SW480 (cell line): Measurements from ENCODE around the gene OR13J1.
A peak's percentile ranks its signal among the peaks of the same experiment; 100 is the strongest.

Experiments
- DNase-seq: peaks from one replicate; pipeline ENCODE4 v3.0.0-alpha.2; 2016; ENCODE audit warnings: low spot score

OR13J1 gene

GRCh38 chr9:35859310-35859989 is 10.8 kb downstream of the OR13J1 start:
- peak; percentile 44 for DNase-seq

- DNase-seq, result no peak
Observed at GRCh38 chr9:35858458-35858857, 11.7 kb downstream of the OR13J1 start.

- no peak for DNase-seq
Observed at GRCh38 chr9:35856882-35857281, 13.3 kb downstream of the OR13J1 start.

GRCh38 chr9:35856206-35856605 is 14.0 kb downstream of the OR13J1 start:
- DNase-seq, result no peak

GRCh38 chr9:35854091-35854762 is 16.0 kb downstream of the OR13J1 start:
- DNase-seq, result no peak

- no peak for DNase-seq
Observed at GRCh38 chr9:35852876-35853865, 17.0 kb downstream of the OR13J1 start.

GRCh38 chr9:35852267-35852815 is 17.9 kb downstream of the OR13J1 start:
- DNase-seq, result no peak

- no peak for DNase-seq
Observed at GRCh38 chr9:35847792-35848572, 22.2 kb downstream of the OR13J1 start.

- no peak for DNase-seq
Observed at GRCh38 chr9:35845824-35846771, 24.1 kb downstream of the OR13J1 start.

- peak; percentile 44 for DNase-seq
Observed at GRCh38 chr9:35844628-35845270, 25.5 kb downstream of the OR13J1 start.

GRCh38 chr9:35842795-35843194 is 27.4 kb downstream of the OR13J1 start:
- DNase-seq, result no peak

GRCh38 chr9:35842020-35842745 is 28.0 kb downstream of the OR13J1 start:
- DNase-seq, result no peak

- DNase-seq, result no peak
Observed at GRCh38 chr9:35841645-35841900, 28.6 kb downstream of the OR13J1 start.

- DNase-seq, result no peak
Observed at GRCh38 chr9:35840881-35841644, 29.1 kb downstream of the OR13J1 start.

GRCh38 chr9:35839926-35840325 is 30.3 kb downstream of the OR13J1 start:
- DNase-seq, result no peak

GRCh38 chr9:35836595-35836994 is 33.6 kb downstream of the OR13J1 start:
- no peak for DNase-seq

GRCh38 chr9:35835766-35836165 is 34.4 kb downstream of the OR13J1 start:
- DNase-seq, result no peak

GRCh38 chr9:35835216-35835632 is 35.0 kb downstream of the OR13J1 start:
- DNase-seq, result no peak
